Medulla oblongata (tissue), 1 donor: ENCODE results near the gene TRAM2.
"Not testable (repeated sequence)": the region's sequence is repeated elsewhere in the genome, so short reads cannot be mapped to it uniquely, and the experiment has no call there.

ENCODE experiments used
- DNase-seq: peaks from one replicate; pipeline ENCODE4 v3.0.0-alpha.2; 2015; ENCODE audit errors: extremely low spot score

Gene TRAM2

GRCh38 chr6:52493669-52494068 lies 83.2 kb downstream of the TRAM2 start:
- no peak for DNase-seq

GRCh38 chr6:52491203-52492069 lies 85.4 kb downstream of the TRAM2 start:
- no peak for DNase-seq

- no peak for DNase-seq
Measured at GRCh38 chr6:52489881-52490280, 87.0 kb downstream of the TRAM2 start.

DNA sequence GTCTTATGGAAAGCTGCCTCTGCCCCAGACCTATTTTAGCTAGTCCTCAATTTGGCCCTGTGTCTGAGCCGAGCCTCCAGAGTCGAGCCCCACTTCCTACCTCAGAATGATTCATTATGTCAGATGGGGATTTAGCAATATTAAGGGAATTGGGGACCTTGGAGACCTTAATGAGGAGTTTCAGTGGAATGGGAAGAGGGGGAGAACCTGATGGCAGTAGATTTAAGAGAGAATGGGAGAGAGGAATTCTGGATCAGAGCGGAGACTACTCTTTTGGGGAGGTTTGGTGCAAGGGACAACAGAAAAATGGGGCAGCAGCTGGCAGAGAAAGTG lies 93.2 kb downstream of the TRAM2 start:
- no peak for DNase-seq

DNA sequence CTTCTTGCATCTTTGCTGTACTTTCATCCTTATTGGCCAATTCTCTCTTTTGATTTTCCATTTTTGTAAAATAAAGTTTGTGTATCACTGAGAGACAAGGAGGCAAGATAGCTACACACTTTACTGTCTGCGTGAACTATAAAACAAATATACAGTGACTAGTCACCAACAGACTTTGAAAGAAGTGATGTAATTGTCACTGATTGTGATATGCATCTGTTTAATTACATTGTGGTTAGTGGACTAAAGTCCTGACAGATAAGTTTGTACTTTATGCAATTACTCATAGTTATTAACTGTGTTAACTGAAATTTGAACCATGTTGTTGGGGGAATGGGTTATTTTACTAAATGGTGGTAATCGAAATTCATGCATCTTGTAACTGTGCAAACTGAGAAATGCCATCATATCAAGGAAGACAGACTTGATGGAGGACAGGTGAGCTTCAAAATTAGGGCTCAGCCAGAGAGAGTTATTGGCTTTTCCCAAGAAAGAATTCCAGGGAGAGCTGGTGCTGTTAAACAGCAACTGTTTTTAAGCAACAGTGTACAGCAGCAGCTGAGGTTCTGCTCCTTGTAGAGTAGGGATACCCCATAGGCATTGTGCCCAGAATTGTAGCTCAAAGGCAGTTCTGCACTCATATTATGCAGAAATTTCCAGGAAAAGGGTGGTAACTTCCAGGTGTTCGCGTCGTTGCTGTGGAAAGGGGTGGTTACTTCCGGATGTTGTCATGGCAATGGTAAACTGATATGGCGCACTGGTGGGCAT lies 93.8 kb downstream of the TRAM2 start:
- no peak for DNase-seq

DNA sequence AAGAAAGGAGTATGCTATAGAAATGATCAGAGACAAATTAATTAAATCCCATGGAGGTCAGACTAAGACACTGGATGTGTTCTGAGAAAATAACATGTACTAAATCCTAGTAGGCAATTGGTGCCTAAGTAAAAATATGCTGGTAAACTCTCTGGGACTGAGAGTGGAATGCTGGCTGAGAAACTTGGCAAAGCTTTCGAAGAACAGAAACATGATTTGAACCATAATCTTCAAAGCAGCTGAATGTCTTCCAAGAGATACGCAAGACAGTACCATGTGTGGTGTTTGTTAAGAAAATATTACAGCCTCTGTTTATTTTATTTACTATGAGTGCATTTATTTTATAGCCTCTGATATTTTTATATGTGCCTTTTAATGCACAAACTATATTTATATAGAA lies 101.6 kb downstream of the TRAM2 start:
- DNase-seq: no peak

- DNase-seq: no peak
Measured at GRCh38 chr6:52474173-52474572, 102.7 kb downstream of the TRAM2 start.

DNA sequence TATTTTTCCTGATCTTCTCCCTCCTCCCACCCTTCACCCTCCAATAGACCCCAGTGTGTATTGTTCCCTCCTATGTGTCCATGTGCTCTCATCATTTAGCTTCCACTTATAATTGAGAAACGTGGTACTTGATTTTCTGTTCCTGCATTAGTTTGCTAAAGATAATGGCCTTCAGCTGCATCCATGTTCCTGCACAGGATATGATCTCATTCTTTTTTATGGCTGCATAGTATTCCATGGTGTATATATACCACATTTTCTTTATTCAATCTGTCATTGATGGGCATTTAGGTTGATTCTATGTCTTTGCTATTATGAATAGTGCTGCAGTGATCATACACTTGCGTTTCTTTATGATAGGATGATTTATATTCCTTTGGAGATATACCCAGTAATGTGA lies 115.7 kb downstream of the TRAM2 start:
- DNase-seq: not testable (repeated sequence)

GRCh38 chr6:52457096-52457495 lies 119.8 kb downstream of the TRAM2 start:
- no peak for DNase-seq

DNA sequence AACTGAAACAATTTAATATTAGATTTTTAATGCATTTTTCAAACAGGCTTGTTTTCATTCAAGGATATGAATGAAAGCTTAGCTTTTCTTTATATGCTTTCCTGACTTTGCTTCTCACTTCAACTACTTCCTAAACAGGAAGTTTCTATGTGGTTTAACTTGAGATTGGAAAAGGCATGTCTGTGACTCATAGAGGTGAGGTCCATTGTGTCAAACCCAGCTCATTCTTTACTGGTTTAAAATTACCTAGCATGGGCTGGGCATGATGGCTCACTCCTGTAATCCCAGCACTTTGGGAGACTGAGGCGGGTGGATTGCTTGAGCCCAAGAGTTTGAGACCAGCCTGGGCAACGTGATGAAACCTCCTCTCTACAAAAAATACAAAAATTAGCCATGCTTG lies 122.3 kb downstream of the TRAM2 start:
- DNase-seq: no peak
